Dendritic cell treated with granulocyte-macrophage colony-stimulating factor and Interleukin-4, amounts not matched to agents 40 ng/mL and 50 ng/mL, for 4 days (primary cell): ENCODE measurements around the gene RS1.

Experiments used
- H3K27ac Mint-ChIP-seq: one replicate; pipeline ENCODE4 v1.8.0; 2022; ENCODE audit warnings: mild to moderate bottlenecking, mixed read lengths
- H3K27me3 Mint-ChIP-seq: one replicate; pipeline ENCODE4 v1.8.0; 2022; ENCODE audit warnings: mild to moderate bottlenecking, mixed read lengths
- H3K36me3 Mint-ChIP-seq: one replicate; pipeline ENCODE4 v1.8.0; 2022; ENCODE audit warnings: low read depth, mixed read lengths
- H3K4me1 Mint-ChIP-seq: one replicate; pipeline ENCODE4 v1.8.0; 2022; ENCODE audit warnings: low read depth, mixed read lengths
- H3K4me3 Mint-ChIP-seq: one replicate; pipeline ENCODE4 v1.8.0; 2022; ENCODE audit warnings: mild to moderate bottlenecking, moderate library complexity, mixed read lengths
- H3K9me3 Mint-ChIP-seq: one replicate; pipeline ENCODE4 v1.8.0; 2022; ENCODE audit warnings: mixed read lengths
- intact Hi-C: fragments of 100-400 bp; cut with micrococcal nuclease; formaldehyde crosslinking; loops from one replicate; pipeline ENCODE4 v1.15.0; 2022

The RS1 gene

GRCh38 chrX:18672008-18672407 lies at the start of gene RS1:
TSS of gene RS1 (minus strand) at chrX:18672108. CDS start at chrX:18672068, 40 bp downstream.
- H3K4me3 Mint-ChIP-seq, result no peak within 1 kb of the TSS

GRCh38 chrX:18719852-18720251 lies 47.9 kb upstream of the RS1 start:
- H3K27me3 Mint-ChIP-seq, result peaks cover 7% of the 10 kb centered on the region
- no peaks in the 10 kb centered on the region for H3K9me3 Mint-ChIP-seq
- H3K4me1 Mint-ChIP-seq, result peaks cover 1% of the 10 kb centered on the region
- intact Hi-C loops, result no loop called here
- no peak overlapping the region for H3K4me3 Mint-ChIP-seq
- no peak overlapping the region for H3K27ac Mint-ChIP-seq
- H3K36me3 Mint-ChIP-seq, result no peaks in the 10 kb centered on the region

More at GRCh38 chrX:18672008-18672407, at the start of gene RS1:
- H3K36me3 Mint-ChIP-seq, result no peaks in the 10 kb centered on the region
- no peaks in the 10 kb centered on the region for H3K9me3 Mint-ChIP-seq
- no peaks in the 10 kb centered on the region for H3K27me3 Mint-ChIP-seq
- H3K4me1 Mint-ChIP-seq, result peaks cover 20% of the 10 kb centered on the region
- intact Hi-C loops, result no loop called here
- no peak within 1 kb of the TSS for H3K27ac Mint-ChIP-seq

GRCh38 chrX:18714910-18715309 lies 43.0 kb upstream of the RS1 start:
- intact Hi-C loops, result no loop called here
- H3K9me3 Mint-ChIP-seq, result no peaks in the 10 kb centered on the region
- peaks cover 7% of the 10 kb centered on the region for H3K27me3 Mint-ChIP-seq
- no peak overlapping the region for H3K27ac Mint-ChIP-seq
- no peaks in the 10 kb centered on the region for H3K4me1 Mint-ChIP-seq
- H3K4me3 Mint-ChIP-seq, result no peak overlapping the region
- H3K36me3 Mint-ChIP-seq, result no peaks in the 10 kb centered on the region

- Mint-ChIP-seq H3K36me3 (no peaks in the 10 kb centered on the region), H3K9me3 (no peaks in the 10 kb centered on the region), H3K27ac (no peak overlapping the region), H3K4me3 (no peak overlapping the region), H3K27me3 (peaks cover 6% of the 10 kb centered on the region), H3K4me1 (no peaks in the 10 kb centered on the region)
- intact Hi-C loops, result no loop called here
Measured at GRCh38 chrX:18709833-18710232, 37.9 kb upstream of the RS1 start.

- Mint-ChIP-seq H3K4me3 (no peak within 1 kb of the TSS), H3K9me3 (no peaks in the 10 kb centered on the region), H3K27ac (no peak within 1 kb of the TSS), H3K4me1 (no peaks in the 10 kb centered on the region), H3K27me3 (peaks cover 6% of the 10 kb centered on the region), H3K36me3 (no peaks in the 10 kb centered on the region)
- intact Hi-C loops, result no loop called here
Measured at GRCh38 chrX:18707426-18708049, 35.6 kb upstream of the RS1 start, which contains the start of gene PPEF1. TSS of gene PPEF1 (plus strand) at chrX:18707645. CDS start at chrX:18707781, 136 bp downstream.

- H3K27ac Mint-ChIP-seq, result no peak overlapping the region
- H3K27me3 Mint-ChIP-seq, result peaks cover 3% of the 10 kb centered on the region
- no peaks in the 10 kb centered on the region for H3K4me1 Mint-ChIP-seq
- H3K9me3 Mint-ChIP-seq, result no peaks in the 10 kb centered on the region
- H3K36me3 Mint-ChIP-seq, result no peaks in the 10 kb centered on the region
- intact Hi-C loops, result no loop called here
- H3K4me3 Mint-ChIP-seq, result no peak overlapping the region
Measured at GRCh38 chrX:18702362-18703195, 30.7 kb upstream of the RS1 start.

- Mint-ChIP-seq H3K27me3 (peaks cover 3% of the 10 kb centered on the region), H3K27ac (no peak overlapping the region), H3K9me3 (no peaks in the 10 kb centered on the region), H3K4me3 (no peak overlapping the region), H3K4me1 (no peaks in the 10 kb centered on the region), H3K36me3 (no peaks in the 10 kb centered on the region)
- intact Hi-C loops, result no loop called here
Measured at GRCh38 chrX:18701621-18702361, 29.9 kb upstream of the RS1 start.

GRCh38 chrX:18698737-18699650 lies 27.1 kb upstream of the RS1 start:
- no peaks in the 10 kb centered on the region for H3K4me1 Mint-ChIP-seq
- intact Hi-C loops, result no loop called here
- peaks cover 7% of the 10 kb centered on the region for H3K9me3 Mint-ChIP-seq

GRCh38 chrX:18696653-18697052 lies 24.7 kb upstream of the RS1 start:
- Mint-ChIP-seq H3K9me3 (peaks cover 7% of the 10 kb centered on the region), H3K4me1 (peaks cover 10% of the 10 kb centered on the region), H3K27ac (no peak overlapping the region), H3K27me3 (peaks cover 5% of the 10 kb centered on the region), H3K4me3 (no peak overlapping the region), H3K36me3 (no peaks in the 10 kb centered on the region)
- intact Hi-C loops, result no loop called here

More at GRCh38 chrX:18698737-18699650, 27.1 kb upstream of the RS1 start:
- Mint-ChIP-seq H3K4me3 (no peak overlapping the region), H3K27ac (no peak overlapping the region), H3K36me3 (no peaks in the 10 kb centered on the region), H3K27me3 (peaks cover 3% of the 10 kb centered on the region)

- H3K4me3 Mint-ChIP-seq, result no peak overlapping the region
- H3K27ac Mint-ChIP-seq, result no peak overlapping the region
- H3K9me3 Mint-ChIP-seq, result peaks cover 7% of the 10 kb centered on the region
- no peaks in the 10 kb centered on the region for H3K36me3 Mint-ChIP-seq
- peaks cover 23% of the 10 kb centered on the region for H3K4me1 Mint-ChIP-seq
- intact Hi-C loops, result no loop called here
- peaks cover 2% of the 10 kb centered on the region for H3K27me3 Mint-ChIP-seq
Measured at GRCh38 chrX:18692541-18692940, 20.6 kb upstream of the RS1 start.

GRCh38 chrX:18691431-18691830 lies 19.5 kb upstream of the RS1 start:
- Mint-ChIP-seq H3K27me3 (peaks cover 2% of the 10 kb centered on the region), H3K27ac (no peak overlapping the region), H3K4me3 (no peak overlapping the region), H3K9me3 (peaks cover 7% of the 10 kb centered on the region), H3K36me3 (no peaks in the 10 kb centered on the region), H3K4me1 (peaks cover 24% of the 10 kb centered on the region)
- intact Hi-C loops, result no loop called here

- Mint-ChIP-seq H3K27me3 (peaks cover 2% of the 10 kb centered on the region), H3K9me3 (no peaks in the 10 kb centered on the region), H3K4me1 (peaks cover 28% of the 10 kb centered on the region), H3K27ac (no peak overlapping the region), H3K4me3 (no peak overlapping the region), H3K36me3 (no peaks in the 10 kb centered on the region)
- intact Hi-C loops, result loop anchor here (5.0 kb wide), 1 partner anchor 261 kb away; the partner anchor contains the start of gene CDKL5
Measured at GRCh38 chrX:18687856-18688495, 16.1 kb upstream of the RS1 start.

- no peaks in the 10 kb centered on the region for H3K36me3 Mint-ChIP-seq
- H3K4me3 Mint-ChIP-seq, result no peak overlapping the region
- H3K27ac Mint-ChIP-seq, result no peak overlapping the region
- peaks cover 3% of the 10 kb centered on the region for H3K27me3 Mint-ChIP-seq
- H3K9me3 Mint-ChIP-seq, result no peaks in the 10 kb centered on the region
- peaks cover 25% of the 10 kb centered on the region for H3K4me1 Mint-ChIP-seq
- intact Hi-C loops, result no loop called here
Measured at GRCh38 chrX:18682979-18683387, 11.1 kb upstream of the RS1 start.
